Stimulated activated CD4-positive, alpha-beta T cell treated with anti-CD3 and anti-CD28 coated beads, Interleukin-15, amount 100 ng/mL, for 24 hours (primary cell): ENCODE measurements around the gene INO80B.
"Not testable (repeated sequence)": the region's sequence is repeated elsewhere in the genome, so short reads cannot be mapped to it uniquely, and the experiment has no call there.

Experiments used
- DNase-seq: peaks from one replicate; pipeline ENCODE4 v3.0.0-alpha.2; 2020

INO80B gene

GRCh38 chr2:74454654-74455511 lies at the start of gene INO80B:
Gene INO80B (plus strand): TSS chr2:74455087. CDS start chr2:74455117, 30 bp downstream.
- DNase-seq, result peak; percentile 97

GRCh38 chr2:74406035-74406434 lies 48.9 kb upstream of the INO80B start:
- no peak for DNase-seq

- no peak for DNase-seq
Observed at GRCh38 chr2:74407682-74408081, 47.2 kb upstream of the INO80B start.

- no peak for DNase-seq
Observed at GRCh38 chr2:74413001-74413698, 41.7 kb upstream of the INO80B start.

- DNase-seq, result no peak
Observed at GRCh38 chr2:74414441-74414840, 40.4 kb upstream of the INO80B start.

- peak; percentile 35 for DNase-seq
Observed at GRCh38 chr2:74414881-74415761, 39.8 kb upstream of the INO80B start.

GRCh38 chr2:74415762-74416395 lies 39.0 kb upstream of the INO80B start:
- no peak for DNase-seq

GRCh38 chr2:74416778-74417177 lies 38.1 kb upstream of the INO80B start:
- no peak for DNase-seq

- DNase-seq, result no peak
Observed at GRCh38 chr2:74417197-74417596, 37.7 kb upstream of the INO80B start.

- DNase-seq, result no peak
Observed at GRCh38 chr2:74417763-74418162, 37.1 kb upstream of the INO80B start.

- no peak for DNase-seq
Observed at GRCh38 chr2:74418312-74418711, 36.6 kb upstream of the INO80B start.

- DNase-seq, result no peak
Observed at GRCh38 chr2:74419345-74419744, 35.5 kb upstream of the INO80B start.

- DNase-seq, result no peak
Observed at GRCh38 chr2:74420006-74420405, 34.9 kb upstream of the INO80B start.

GRCh38 chr2:74420443-74421103 lies 34.3 kb upstream of the INO80B start:
- DNase-seq, result not testable (repeated sequence)

GRCh38 chr2:74421221-74421870 lies 33.5 kb upstream of the INO80B start, which contains the start of the genes C2orf81 and WDR54:
Gene C2orf81 (minus strand): TSS chr2:74421619. CDS start chr2:74421560, 59 bp downstream.
Gene WDR54 (plus strand): TSS chr2:74421730. CDS start chr2:74422154, 424 bp downstream.
- DNase-seq, result peak; percentile 97

GRCh38 chr2:74423231-74424095 lies 31.4 kb upstream of the INO80B start:
- DNase-seq, result no peak

GRCh38 chr2:74424139-74424992 lies 30.5 kb upstream of the INO80B start:
- no peak for DNase-seq

GRCh38 chr2:74424995-74425406 lies 29.9 kb upstream of the INO80B start:
- no peak for DNase-seq

- DNase-seq, result no peak
Observed at GRCh38 chr2:74425523-74425922, 29.4 kb upstream of the INO80B start.
